Neural cell (in vitro differentiated cells): Measurements from ENCODE around the gene MINDY4B. TPM values are rescaled to one million over a fixed set of nuclear protein-coding genes. Genes with fewer than 3 reads are reported as not detected.
A peak's percentile ranks its signal among the peaks of the same experiment; 100 is the strongest.

Source experiments
- H2AFZ ChIP-seq: fragments of 200-600, 300-800 bp; sonication (generic), shearing (Covaris generic); 2 replicates; pipeline ENCODE4 v1.6.0; 2014; ENCODE audit warnings: low read depth, mild to moderate bottlenecking, antibody characterized with exemption, low read length, moderate library complexity
- H3F3A ChIP-seq: fragments of 200-600 bp; shearing (Covaris generic); 2 replicates; pipeline ENCODE4 v1.6.1; 2016; ENCODE audit warnings: mild to moderate bottlenecking, moderate library complexity, mixed read lengths, antibody characterized with exemption, low read length; ENCODE audit not compliant: insufficient read depth, poor library complexity, severe bottlenecking
- H3K27ac ChIP-seq: fragments of 200-600, 300-800 bp; sonication (generic), shearing (Covaris generic); 2 replicates; pipeline ENCODE4 v1.5.1; 2014; ENCODE audit warnings: mild to moderate bottlenecking, low read length, moderate library complexity
- H3K27me3 ChIP-seq: fragments of 300-800, 200-600 bp; sonication (generic), shearing (Covaris generic); 2 replicates; pipeline ENCODE4 v1.6.0; 2014; ENCODE audit warnings: mild to moderate bottlenecking, low read depth, low read length, moderate library complexity; ENCODE audit not compliant: insufficient read depth
- H3K36me3 ChIP-seq: fragments of 300-800, 200-600 bp; sonication (generic), shearing (Covaris generic); 2 replicates; pipeline ENCODE4 v1.5.1; 2014; ENCODE audit warnings: mild to moderate bottlenecking, antibody characterized with exemption, low read length, moderate library complexity; ENCODE audit not compliant: insufficient read depth
- H3K4me2 ChIP-seq: fragments of 300-800, 200-600 bp; sonication (generic), shearing (Covaris generic); 2 replicates; pipeline ENCODE4 v1.6.0; 2014; ENCODE audit warnings: mild to moderate bottlenecking, low read length
- H3K4me3 ChIP-seq: fragments of 300-800, 200-600 bp; sonication (generic), shearing (Covaris generic); 2 replicates; pipeline ENCODE4 v1.5.1; 2014; ENCODE audit warnings: mild to moderate bottlenecking, low read length, moderate library complexity
- H3K79me2 ChIP-seq: fragments of 200-600 bp; shearing (Covaris generic); replicated peaks from 2 replicates; pipeline ENCODE4 v1.6.0; 2014; ENCODE audit warnings: mild to moderate bottlenecking, low read length, moderate library complexity; ENCODE audit not compliant: insufficient read depth
- H3K9ac ChIP-seq: fragments of 300-800, 200-600 bp; sonication (generic), shearing (Covaris generic); 2 replicates; pipeline ENCODE4 v1.6.1; 2016; ENCODE audit warnings: mild to moderate bottlenecking, low read length, mixed read lengths
- H3K9me2 ChIP-seq: fragments of 200-600 bp; shearing (Covaris generic); 2 replicates; pipeline ENCODE4 v1.6.1; 2016; ENCODE audit warnings: mild to moderate bottlenecking, low read length, mixed read lengths; ENCODE audit not compliant: insufficient read depth
- H3K9me3 ChIP-seq: fragments of 200-600, 300-800 bp; sonication (generic), shearing (Covaris generic); 2 replicates; pipeline ENCODE4 v1.6.1; 2016; ENCODE audit warnings: mild to moderate bottlenecking, mixed run types, low read length, moderate library complexity, mixed read lengths
- H4K20me1 ChIP-seq: fragments of 200-600 bp; shearing (Covaris generic); 2 replicates; pipeline ENCODE4 v1.6.1; 2016; ENCODE audit warnings: mild to moderate bottlenecking, mixed run types; ENCODE audit not compliant: insufficient read depth
- EP300 ChIP-seq: fragments of 450-650 bp; conservative IDR thresholded peaks from 2 replicates; pipeline ENCODE4 v1.6.1; 2014; ENCODE audit warnings: antibody characterized with exemption, mild to moderate bottlenecking, moderate library complexity; ENCODE audit not compliant: poor library complexity, severe bottlenecking
- EZH2 ChIP-seq: fragments of 200-600, 300-800 bp; shearing (Covaris generic), sonication (generic); IDR thresholded peaks from 2 replicates; pipeline ENCODE4 v1.6.1; 2014; ENCODE audit warnings: antibody characterized with exemption, low read length, borderline replicate concordance, mild to moderate bottlenecking; ENCODE audit not compliant: insufficient read depth, poor library complexity, severe bottlenecking
- POLR2AphosphoS5 ChIP-seq: IDR thresholded peaks from 2 replicates; pipeline ENCODE4 v1.6.1; 2012
- RAD21 ChIP-seq: fragments of 450-650 bp; conservative IDR thresholded peaks from 2 replicates; pipeline ENCODE4 v1.6.1; 2014; ENCODE audit warnings: antibody characterized with exemption, mild to moderate bottlenecking, moderate library complexity
- REST ChIP-seq: IDR thresholded peaks from 2 replicates; pipeline ENCODE4 v1.6.1; 2012; ENCODE audit warnings: borderline replicate concordance
- SMC3 ChIP-seq: fragments of 450-650 bp; conservative IDR thresholded peaks from 2 replicates; pipeline ENCODE4 v1.6.1; 2014; ENCODE audit warnings: antibody characterized with exemption, mild to moderate bottlenecking, moderate library complexity; ENCODE audit not compliant: poor library complexity
- polyA plus RNA-seq: library from polyadenylated mRNA; depleted of rRNA; stranded (reverse); fragments of >200 nt; gene quantifications from 2 replicates; pipeline ENCODE4 v1.2.3, GENCODE V29; 2014

The MINDY4B gene
- polyA plus RNA-seq, 1 donor from 2014 or later: not detected

- TF ChIP-seq REST (no peak), POLR2AphosphoS5 (peak; percentile 55), SMC3 (peak; percentile 26), EZH2 (no peak), EP300 (peak; percentile 89), RAD21 (peak; percentile 28)
- H3K4me3 ChIP-seq: peak overlapping the region; percentile 46
- no peaks in the 10 kb centered on the region for H3K27me3 ChIP-seq
- no peaks in the 10 kb centered on the region for H3K9me2 ChIP-seq
- no peaks in the 10 kb centered on the region for H4K20me1 ChIP-seq
- no peaks in the 10 kb centered on the region for H3K79me2 ChIP-seq
- H3K9me3 ChIP-seq: no peaks in the 10 kb centered on the region
- H3K36me3 ChIP-seq: no peaks in the 10 kb centered on the region
- H3K27ac ChIP-seq: peak overlapping the region; percentile 91
- H3F3A ChIP-seq: peaks cover 16% of the 10 kb centered on the region
- peak overlapping the region; percentile 62 for H3K9ac ChIP-seq
- peak overlapping the region; percentile 61 for H3K4me2 ChIP-seq
- no peak overlapping the region for H2AFZ ChIP-seq
Measured at GRCh38 chr3:150876611-150877265, 28.5 kb downstream of the MINDY4B start.

GRCh38 chr3:150875548-150875947, 29.7 kb downstream of the MINDY4B start:
- no peaks in the 10 kb centered on the region for H3K9me2 ChIP-seq
- peak overlapping the region; percentile 91 for H3K27ac ChIP-seq

GRCh38 chr3:150874666-150875219, 30.5 kb downstream of the MINDY4B start:
- no peak overlapping the region for H2AFZ ChIP-seq

More at GRCh38 chr3:150875548-150875947, 29.7 kb downstream of the MINDY4B start:
- TF ChIP-seq POLR2AphosphoS5 (no peak), SMC3 (no peak)
- peak overlapping the region; percentile 10 for H2AFZ ChIP-seq
- no peaks in the 10 kb centered on the region for H4K20me1 ChIP-seq
- no peaks in the 10 kb centered on the region for H3K79me2 ChIP-seq
- H3K4me2 ChIP-seq: peak overlapping the region; percentile 25
- peak overlapping the region; percentile 46 for H3K4me3 ChIP-seq
- H3K36me3 ChIP-seq: no peaks in the 10 kb centered on the region
- no peaks in the 10 kb centered on the region for H3K9me3 ChIP-seq
- H3K9ac ChIP-seq: peak overlapping the region; percentile 62
- H3F3A ChIP-seq: peaks cover 16% of the 10 kb centered on the region
- no peaks in the 10 kb centered on the region for H3K27me3 ChIP-seq

More at GRCh38 chr3:150874666-150875219, 30.5 kb downstream of the MINDY4B start:
- Histone ChIP-seq H3K4me2 (peak overlapping the region; percentile 25), H4K20me1 (no peaks in the 10 kb centered on the region), H3K36me3 (no peaks in the 10 kb centered on the region), H3K9me2 (no peaks in the 10 kb centered on the region), H3K4me3 (no peak overlapping the region), H3F3A (peaks cover 16% of the 10 kb centered on the region), H3K27me3 (no peaks in the 10 kb centered on the region), H3K27ac (peak overlapping the region; percentile 91), H3K79me2 (no peaks in the 10 kb centered on the region), H3K9ac (no peak overlapping the region), H3K9me3 (no peaks in the 10 kb centered on the region)
- TF ChIP-seq EZH2 (no peak), SMC3 (no peak)
